HepG2 (cell line): ENCODE results near the gene PLXND1. TPM values are rescaled to one million over a fixed set of nuclear protein-coding genes. Genes with fewer than 3 reads are reported as not detected.

Experiments
- KDM4B ChIP-seq: sonication (generic); formaldehyde crosslinking; IDR thresholded peaks from 2 replicates; pipeline ENCODE4 v1.4.0; 2020; ENCODE audit warnings: missing genetic modification reagents
- NFIB ChIP-seq: sonication (generic); formaldehyde crosslinking; IDR thresholded peaks from 2 replicates; pipeline ENCODE4 v1.9.0; 2021; ENCODE audit warnings: missing genetic modification reagents, mild to moderate bottlenecking, borderline replicate concordance
- POGZ ChIP-seq: sonication (generic); formaldehyde crosslinking; IDR thresholded peaks from 2 replicates; pipeline ENCODE4 v1.4.0; 2020; ENCODE audit warnings: mild to moderate bottlenecking, missing genetic modification reagents
- polyA plus RNA-seq, 8 experiments: library from polyadenylated mRNA; depleted of rRNA in 3 of 8; stranded (reverse) in 7 of 8; unstranded in 1 of 8; fragments of >200 nt; fragmentation: Illumina TruSeq in 4 of 8; extraction: Trizol in 4 of 8; gene quantifications; 2 replicates each; pipeline versions ENCODE4 v1.2.1 to v1.2.3, GENCODE V29; 2011 to 2016; ENCODE audit warnings: low read depth in 4 of 8, missing spikeins in 1 of 8, mixed read lengths in 1 of 8; ENCODE audit not compliant: insufficient read depth in 1 of 8
- total RNA-seq, 5 experiments: library from RNA; depleted of rRNA; stranded (reverse); fragments of >200 nt; fragmentation: Illumina TruSeq; extraction: Trizol; gene quantifications; 2 replicates each; pipeline ENCODE4 v1.2.3, GENCODE V29; 2016; ENCODE audit warnings: low read depth in 1 of 5
- TF ChIP-seq, protein P1 (sequence below): sonication (generic); formaldehyde crosslinking; IDR thresholded peaks from 2 replicates; pipeline ENCODE4 v1.5.1; 2020; ENCODE audit warnings: mild to moderate bottlenecking, missing genetic modification reagents, moderate library complexity
- TF ChIP-seq, protein P2 (sequence below): sonication (generic); formaldehyde crosslinking; IDR thresholded peaks from 2 replicates; pipeline ENCODE4 v1.9.0; 2021; ENCODE audit warnings: missing genetic modification reagents, mild to moderate bottlenecking, borderline replicate concordance
- TF ChIP-seq, protein P3 (sequence below): sonication (generic); formaldehyde crosslinking; IDR thresholded peaks from 2 replicates; pipeline ENCODE4 v1.5.0; 2020; ENCODE audit warnings: missing genetic modification reagents
- TF ChIP-seq, protein P4 (sequence below): sonication (generic); formaldehyde crosslinking; IDR thresholded peaks from 2 replicates; pipeline ENCODE4 v1.5.0; 2020; ENCODE audit warnings: mild to moderate bottlenecking, missing genetic modification reagents, borderline replicate concordance

Gene PLXND1
- total and polyA plus RNA-seq, 2 of the 13 experiments (the other 11 are each of a cell fraction or from before 2014, with no cell fraction given), result 15.9 to 42.0 TPM

DNA sequence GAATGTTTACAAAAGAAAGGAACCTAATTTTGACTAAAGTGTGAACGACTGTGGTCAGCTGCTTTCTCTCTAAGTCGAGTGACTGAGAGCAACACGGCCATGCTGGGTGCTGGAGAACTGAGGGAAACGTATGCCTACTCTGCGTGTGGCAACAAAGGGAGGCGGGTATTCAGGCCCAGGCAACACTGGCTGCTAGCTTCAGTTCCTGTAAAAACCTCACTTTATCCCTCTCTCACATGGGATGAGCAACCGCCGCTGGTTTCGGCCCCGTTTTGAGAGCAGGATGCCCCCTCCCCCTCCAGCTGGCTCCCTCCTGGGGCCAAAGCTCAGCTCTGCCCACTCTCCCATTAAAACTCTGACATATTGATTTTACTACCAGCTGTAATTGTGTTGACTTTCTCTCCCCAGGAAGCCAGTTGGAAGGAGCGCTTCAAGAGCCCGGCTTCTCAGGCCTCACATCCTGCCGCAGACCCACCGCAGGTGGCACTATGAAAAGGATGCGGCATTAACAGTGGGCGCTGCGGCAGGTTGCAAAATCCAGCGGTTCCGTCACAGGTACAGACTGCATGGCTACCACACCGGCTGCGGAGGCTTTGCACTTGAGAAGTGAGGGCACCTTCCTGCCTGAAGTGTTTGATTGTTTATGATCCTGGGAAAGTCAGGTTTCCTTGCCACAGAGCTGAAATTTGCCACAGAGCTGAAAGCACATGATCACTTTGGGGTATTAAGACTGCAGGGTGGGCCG is 12.7 kb downstream of the PLXND1 start (continued):
- TF ChIP-seq, protein P1, sequence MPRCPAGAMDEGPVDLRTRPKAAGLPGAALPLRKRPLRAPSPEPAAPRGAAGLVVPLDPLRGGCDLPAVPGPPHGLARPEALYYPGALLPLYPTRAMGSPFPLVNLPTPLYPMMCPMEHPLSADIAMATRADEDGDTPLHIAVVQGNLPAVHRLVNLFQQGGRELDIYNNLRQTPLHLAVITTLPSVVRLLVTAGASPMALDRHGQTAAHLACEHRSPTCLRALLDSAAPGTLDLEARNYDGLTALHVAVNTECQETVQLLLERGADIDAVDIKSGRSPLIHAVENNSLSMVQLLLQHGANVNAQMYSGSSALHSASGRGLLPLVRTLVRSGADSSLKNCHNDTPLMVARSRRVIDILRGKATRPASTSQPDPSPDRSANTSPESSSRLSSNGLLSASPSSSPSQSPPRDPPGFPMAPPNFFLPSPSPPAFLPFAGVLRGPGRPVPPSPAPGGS (CRISPR knock-in tag), result no peak
- TF ChIP-seq, protein P2, sequence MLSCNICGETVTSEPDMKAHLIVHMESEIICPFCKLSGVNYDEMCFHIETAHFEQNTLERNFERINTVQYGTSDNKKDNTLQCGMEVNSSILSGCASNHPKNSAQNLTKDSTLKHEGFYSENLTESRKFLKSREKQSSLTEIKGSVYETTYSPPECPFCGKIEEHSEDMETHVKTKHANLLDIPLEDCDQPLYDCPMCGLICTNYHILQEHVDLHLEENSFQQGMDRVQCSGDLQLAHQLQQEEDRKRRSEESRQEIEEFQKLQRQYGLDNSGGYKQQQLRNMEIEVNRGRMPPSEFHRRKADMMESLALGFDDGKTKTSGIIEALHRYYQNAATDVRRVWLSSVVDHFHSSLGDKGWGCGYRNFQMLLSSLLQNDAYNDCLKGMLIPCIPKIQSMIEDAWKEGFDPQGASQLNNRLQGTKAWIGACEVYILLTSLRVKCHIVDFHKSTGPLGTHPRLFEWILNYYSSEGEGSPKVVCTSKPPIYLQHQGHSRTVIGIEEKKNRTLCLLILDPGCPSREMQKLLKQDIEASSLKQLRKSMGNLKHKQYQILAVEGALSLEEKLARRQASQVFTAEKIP (CRISPR knock-in tag), result no peak
- TF ChIP-seq POGZ (CRISPR knock-in tag), result peak; percentile 38; the same call in 1 of the 2 replicates
- TF ChIP-seq, protein P3, sequence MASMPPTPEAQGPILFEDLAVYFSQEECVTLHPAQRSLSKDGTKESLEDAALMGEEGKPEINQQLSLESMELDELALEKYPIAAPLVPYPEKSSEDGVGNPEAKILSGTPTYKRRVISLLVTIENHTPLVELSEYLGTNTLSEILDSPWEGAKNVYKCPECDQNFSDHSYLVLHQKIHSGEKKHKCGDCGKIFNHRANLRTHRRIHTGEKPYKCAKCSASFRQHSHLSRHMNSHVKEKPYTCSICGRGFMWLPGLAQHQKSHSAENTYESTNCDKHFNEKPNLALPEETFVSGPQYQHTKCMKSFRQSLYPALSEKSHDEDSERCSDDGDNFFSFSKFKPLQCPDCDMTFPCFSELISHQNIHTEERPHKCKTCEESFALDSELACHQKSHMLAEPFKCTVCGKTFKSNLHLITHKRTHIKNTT (CRISPR knock-in tag), result no peak
- TF ChIP-seq, protein P4, sequence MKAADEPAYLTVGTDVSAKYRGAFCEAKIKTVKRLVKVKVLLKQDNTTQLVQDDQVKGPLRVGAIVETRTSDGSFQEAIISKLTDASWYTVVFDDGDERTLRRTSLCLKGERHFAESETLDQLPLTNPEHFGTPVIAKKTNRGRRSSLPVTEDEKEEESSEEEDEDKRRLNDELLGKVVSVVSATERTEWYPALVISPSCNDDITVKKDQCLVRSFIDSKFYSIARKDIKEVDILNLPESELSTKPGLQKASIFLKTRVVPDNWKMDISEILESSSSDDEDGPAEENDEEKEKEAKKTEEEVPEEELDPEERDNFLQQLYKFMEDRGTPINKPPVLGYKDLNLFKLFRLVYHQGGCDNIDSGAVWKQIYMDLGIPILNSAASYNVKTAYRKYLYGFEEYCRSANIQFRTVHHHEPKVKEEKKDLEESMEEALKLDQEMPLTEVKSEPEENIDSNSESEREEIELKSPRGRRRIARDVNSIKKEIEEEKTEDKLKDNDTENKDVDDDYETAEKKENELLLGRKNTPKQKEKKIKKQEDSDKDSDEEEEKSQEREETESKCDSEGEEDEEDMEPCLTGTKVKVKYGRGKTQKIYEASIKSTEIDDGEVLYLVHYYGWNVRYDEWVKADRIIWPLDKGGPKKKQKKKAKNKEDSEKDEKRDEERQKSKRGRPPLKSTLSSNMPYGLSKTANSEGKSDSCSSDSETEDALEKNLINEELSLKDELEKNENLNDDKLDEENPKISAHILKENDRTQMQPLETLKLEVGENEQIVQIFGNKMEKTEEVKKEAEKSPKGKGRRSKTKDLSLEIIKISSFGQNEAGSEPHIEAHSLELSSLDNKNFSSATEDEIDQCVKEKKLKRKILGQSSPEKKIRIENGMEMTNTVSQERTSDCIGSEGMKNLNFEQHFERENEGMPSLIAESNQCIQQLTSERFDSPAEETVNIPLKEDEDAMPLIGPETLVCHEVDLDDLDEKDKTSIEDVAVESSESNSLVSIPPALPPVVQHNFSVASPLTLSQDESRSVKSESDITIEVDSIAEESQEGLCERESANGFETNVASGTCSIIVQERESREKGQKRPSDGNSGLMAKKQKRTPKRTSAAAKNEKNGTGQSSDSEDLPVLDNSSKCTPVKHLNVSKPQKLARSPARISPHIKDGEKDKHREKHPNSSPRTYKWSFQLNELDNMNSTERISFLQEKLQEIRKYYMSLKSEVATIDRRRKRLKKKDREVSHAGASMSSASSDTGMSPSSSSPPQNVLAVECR (CRISPR knock-in tag), result peak; percentile 80; the same call in 1 of the 2 replicates
- TF ChIP-seq KDM4B (CRISPR knock-in tag), result no peak
- TF ChIP-seq NFIB (CRISPR knock-in tag), result no peak
